ENCODE results near the gene IFNAR1. TPM values are rescaled to one million over a fixed set of nuclear protein-coding genes. Genes with fewer than 3 reads are reported as not detected.

IFNAR1 gene
- total and polyA plus RNA-seq, 3 donors from 2014 or later, result 22.1 to 25.0 (median 22.8) TPM

GRCh38 chr21:33290441-33290840 is 34.3 kb upstream of the IFNAR1 start:
- H3K27me3 ChIP-seq, result no peaks in the 10 kb centered on the region
- H3K4me3 ChIP-seq, result no peak overlapping the region
- TF ChIP-seq POLR2A (IDR thresholded peaks at IDR 0.05) (no peak), CTCF (IDR thresholded peaks at IDR 0.05) (no peak)
- no peaks in the 10 kb centered on the region for H3K36me3 ChIP-seq (ENCODE audit: low read depth, missing control alignments)
- DNase-seq, result no peak
- WGBS, 2 donors, result 86 to 88% methylated on average over 8 to 11 of the region's 11 CpGs
- no peak overlapping the region for H3K27ac ChIP-seq
- intact Hi-C loops (cut with DNase I; ENCODE audit: low total_unique reads), result no loop called here
- no peaks in the 10 kb centered on the region for H3K9me3 ChIP-seq
- H3K4me1 ChIP-seq, result peaks cover 47% of the 10 kb centered on the region

GRCh38 chr21:33291686-33292085 is 33.1 kb upstream of the IFNAR1 start:
- 89 to 96% methylated on average over 7 to 8 of the region's 9 CpGs for WGBS, 2 donors
- no peak for DNase-seq
- H3K4me3 ChIP-seq, result no peak overlapping the region
- H3K9me3 ChIP-seq, result no peaks in the 10 kb centered on the region
- TF ChIP-seq CTCF (IDR thresholded peaks at IDR 0.05), result no peak
- TF ChIP-seq POLR2A (IDR thresholded peaks at IDR 0.05), result no peak
- H3K4me1 ChIP-seq, result peaks cover 35% of the 10 kb centered on the region
- intact Hi-C loops (cut with DNase I; ENCODE audit: low total_unique reads), result no loop called here
- H3K27ac ChIP-seq, result no peak overlapping the region
- H3K27me3 ChIP-seq, result no peaks in the 10 kb centered on the region
- no peaks in the 10 kb centered on the region for H3K36me3 ChIP-seq (ENCODE audit: low read depth, missing control alignments)

GRCh38 chr21:33292724-33293123 is 32.0 kb upstream of the IFNAR1 start:
- DNase-seq, result no peak
- WGBS, 2 donors, result 51 to 61% methylated on average over 5 of the region's 5 CpGs
- intact Hi-C loops (cut with DNase I; ENCODE audit: low total_unique reads), result no loop called here
- no peak overlapping the region for H3K27ac ChIP-seq
- peaks cover 24% of the 10 kb centered on the region for H3K4me1 ChIP-seq
- H3K9me3 ChIP-seq, result no peaks in the 10 kb centered on the region
- H3K36me3 ChIP-seq (ENCODE audit: low read depth, missing control alignments), result no peaks in the 10 kb centered on the region
- H3K4me3 ChIP-seq, result no peak overlapping the region
- H3K27me3 ChIP-seq, result no peaks in the 10 kb centered on the region
- TF ChIP-seq POLR2A (IDR thresholded peaks at IDR 0.05), result no peak
- no peak for TF ChIP-seq CTCF (IDR thresholded peaks at IDR 0.05)

- H3K27me3 ChIP-seq, result no peaks in the 10 kb centered on the region
- H3K27ac ChIP-seq, result no peak overlapping the region
- no peak overlapping the region for H3K4me3 ChIP-seq
- peaks cover 20% of the 10 kb centered on the region for H3K4me1 ChIP-seq
- H3K36me3 ChIP-seq (ENCODE audit: low read depth, missing control alignments), result no peaks in the 10 kb centered on the region
- TF ChIP-seq POLR2A (IDR thresholded peaks at IDR 0.05), result no peak
- TF ChIP-seq CTCF (IDR thresholded peaks at IDR 0.05), result no peak
- 86 to 93% methylated on average over 4 to 7 of the region's 7 CpGs for WGBS, 2 donors
- no peak for DNase-seq
- H3K9me3 ChIP-seq, result no peaks in the 10 kb centered on the region
- intact Hi-C loops (cut with DNase I; ENCODE audit: low total_unique reads), result no loop called here
Observed at GRCh38 chr21:33293136-33293535, 31.6 kb upstream of the IFNAR1 start.

GRCh38 chr21:33293811-33294216 is 31.0 kb upstream of the IFNAR1 start:
- no peaks in the 10 kb centered on the region for H3K9me3 ChIP-seq
- intact Hi-C loops (cut with DNase I; ENCODE audit: low total_unique reads), result no loop called here
- WGBS, 2 donors, result 74% methylated on average over 7 of the region's 7 CpGs
- no peak for DNase-seq
- peaks cover 13% of the 10 kb centered on the region for H3K4me1 ChIP-seq
- TF ChIP-seq CTCF (IDR thresholded peaks at IDR 0.05), result no peak
- no peak for TF ChIP-seq POLR2A (IDR thresholded peaks at IDR 0.05)
- no peak overlapping the region for H3K4me3 ChIP-seq
- no peak overlapping the region for H3K27ac ChIP-seq
- H3K27me3 ChIP-seq, result no peaks in the 10 kb centered on the region
- no peaks in the 10 kb centered on the region for H3K36me3 ChIP-seq (ENCODE audit: low read depth, missing control alignments)

Data from testis (tissue), 3 donors.